Measurements from ENCODE around the gene ZBTB7C.

Gene ZBTB7C

DNA sequence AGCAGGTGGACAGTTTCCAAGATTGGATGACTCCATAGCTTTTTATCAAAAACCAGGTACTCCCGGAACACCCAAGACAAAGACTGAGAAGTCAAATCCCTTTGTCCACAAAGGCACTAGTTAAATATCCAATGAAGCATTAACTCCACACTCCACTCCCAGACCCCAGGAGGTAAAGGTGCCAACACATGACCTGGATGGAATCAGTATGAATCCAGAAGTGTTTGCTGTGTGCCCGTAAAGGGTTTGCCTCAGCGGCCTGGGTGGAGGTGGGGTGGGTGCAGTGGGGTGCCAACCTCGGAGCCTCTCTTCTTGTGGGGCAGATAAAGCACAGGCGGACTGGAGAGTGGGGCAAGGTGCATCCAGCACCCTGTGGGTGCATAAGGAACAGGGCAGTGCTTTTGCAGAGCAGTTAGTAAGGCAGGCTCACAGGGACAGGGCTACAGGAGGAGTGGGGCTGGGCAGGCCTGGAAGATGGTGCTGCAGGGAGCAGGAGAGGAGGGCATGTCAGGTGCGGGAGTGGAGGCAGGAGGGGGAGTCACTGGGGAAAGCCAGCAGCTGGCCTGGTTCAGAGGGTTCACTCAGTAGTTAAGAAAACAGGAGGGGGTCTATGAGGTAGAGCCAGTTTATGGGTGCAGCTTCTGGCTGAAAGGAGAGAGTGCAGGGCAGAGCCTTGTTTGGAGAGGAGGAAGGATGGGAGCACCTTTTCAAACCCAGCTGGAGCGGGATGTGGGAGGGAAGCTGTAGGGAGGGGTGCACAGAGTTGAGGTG lies 270.3 kb downstream of the ZBTB7C start:
- DNase-seq (ENCODE audit: low spot score) = no peak
- TF ChIP-seq CTCF (IDR thresholded peaks at IDR 0.05; ENCODE audit: borderline replicate concordance, control extremely low read depth, extremely low read depth, insufficient read depth, missing control alignments) = no peak
- in situ Hi-C loops (cut with MboI; ENCODE audit: low sequenced_read_pairs, unreplicated experiment) = no loop called here

DNA sequence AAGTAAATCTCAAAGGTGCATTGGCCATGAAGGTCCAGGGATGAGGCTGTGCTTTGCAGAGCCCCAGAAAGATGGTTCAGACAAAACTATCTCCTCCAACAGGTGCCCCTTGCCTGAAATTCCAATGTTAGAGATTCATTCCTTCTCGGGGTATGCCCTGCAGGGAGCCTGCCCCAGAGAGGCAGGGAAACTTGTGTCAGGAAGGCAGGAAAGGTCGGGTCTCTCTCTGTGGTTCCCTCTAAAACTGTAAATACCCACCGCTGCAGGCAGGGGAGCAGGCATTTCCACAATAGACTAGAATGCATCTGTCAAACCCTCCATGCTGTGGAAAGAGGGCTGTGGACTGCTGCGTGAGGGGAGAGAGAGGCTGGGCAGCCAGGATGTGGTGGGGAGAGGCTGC lies 271.0 kb downstream of the ZBTB7C start:
- DNase-seq (ENCODE audit: low spot score) = no peak
- in situ Hi-C loops (cut with MboI; ENCODE audit: low sequenced_read_pairs, unreplicated experiment) = no loop called here
- no peak for TF ChIP-seq CTCF (IDR thresholded peaks at IDR 0.05; ENCODE audit: borderline replicate concordance, control extremely low read depth, extremely low read depth, insufficient read depth, missing control alignments)

- in situ Hi-C loops (cut with MboI; ENCODE audit: low sequenced_read_pairs, unreplicated experiment) = no loop called here
- TF ChIP-seq CTCF (IDR thresholded peaks at IDR 0.05; ENCODE audit: borderline replicate concordance, control extremely low read depth, extremely low read depth, insufficient read depth, missing control alignments) = no peak
- no peak for DNase-seq (ENCODE audit: low spot score)
Observed at GRCh38 chr18:48137374-48138081, 271.7 kb downstream of the ZBTB7C start.

GRCh38 chr18:48136827-48137373 lies 272.3 kb downstream of the ZBTB7C start:
- in situ Hi-C loops (cut with MboI; ENCODE audit: low sequenced_read_pairs, unreplicated experiment) = no loop called here
- TF ChIP-seq CTCF (IDR thresholded peaks at IDR 0.05; ENCODE audit: borderline replicate concordance, control extremely low read depth, extremely low read depth, insufficient read depth, missing control alignments) = no peak
- peak; percentile 41 for DNase-seq (ENCODE audit: low spot score)

DNA sequence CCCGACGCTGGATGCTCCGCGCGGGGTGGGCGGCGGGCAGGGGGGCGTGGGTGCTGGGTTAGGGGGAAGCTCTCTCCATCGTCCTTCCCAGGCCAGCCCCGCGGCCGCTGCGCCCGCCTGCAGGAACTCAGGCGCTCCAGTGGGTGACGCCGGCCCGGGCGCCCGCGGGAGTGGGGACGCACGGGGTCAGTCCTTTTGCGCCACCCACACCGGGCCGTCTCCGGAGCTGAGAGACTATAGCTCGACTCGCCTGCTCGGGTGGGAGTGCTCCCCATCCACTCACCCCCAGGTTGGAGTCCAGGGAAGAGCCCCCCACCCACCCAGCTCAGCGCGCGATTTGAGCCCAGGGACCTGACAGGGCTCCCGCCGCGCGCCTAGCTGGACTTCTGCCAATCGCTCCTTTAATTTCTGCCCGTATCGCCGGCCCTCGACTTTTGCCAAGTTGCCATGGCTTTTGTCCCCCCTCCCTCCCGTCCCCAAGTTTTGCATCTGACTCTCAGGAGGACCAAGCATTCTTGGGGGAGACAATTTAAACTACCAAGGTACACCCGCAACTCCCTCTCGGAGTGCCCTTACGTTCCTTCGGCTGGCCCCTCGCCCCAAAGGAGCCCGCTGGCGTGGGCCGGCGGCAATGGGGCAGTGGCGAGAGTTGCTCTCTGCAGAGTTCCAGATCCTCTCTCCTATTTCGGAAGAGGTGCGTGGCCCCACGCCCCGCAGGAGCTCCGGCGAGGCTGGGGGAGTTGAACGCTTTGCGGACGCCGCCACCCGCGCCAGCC lies 272.9 kb downstream of the ZBTB7C start:
- in situ Hi-C loops (cut with MboI; ENCODE audit: low sequenced_read_pairs, unreplicated experiment) = no loop called here
- DNase-seq (ENCODE audit: low spot score) = peak; percentile 40
- no peak for TF ChIP-seq CTCF (IDR thresholded peaks at IDR 0.05; ENCODE audit: borderline replicate concordance, control extremely low read depth, extremely low read depth, insufficient read depth, missing control alignments)

DNA sequence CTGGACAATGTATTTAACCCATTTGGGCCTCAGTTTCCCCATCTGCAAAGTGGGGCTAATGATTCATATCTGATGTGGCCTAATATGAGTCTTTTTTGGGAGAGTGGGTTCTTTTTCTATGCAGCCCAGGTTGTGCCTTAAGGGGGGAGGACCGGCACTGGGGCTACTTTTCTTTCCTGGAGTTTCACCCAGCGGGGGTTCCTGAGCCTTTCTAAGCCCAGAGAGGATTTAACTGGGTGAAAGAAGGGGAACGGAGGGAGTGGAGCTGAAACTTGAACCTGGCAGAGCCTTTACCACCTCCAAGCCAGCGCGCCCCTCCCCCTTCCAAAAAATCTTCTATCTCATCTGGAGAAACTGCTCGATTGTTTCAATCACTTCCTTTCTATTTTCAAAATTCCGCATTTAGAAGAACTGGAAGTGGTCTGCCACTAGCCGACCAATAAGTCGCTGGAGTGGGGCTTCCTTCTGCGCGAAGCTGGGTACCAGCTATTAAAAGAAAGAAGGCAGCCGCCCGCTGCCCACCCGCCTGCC lies 273.7 kb downstream of the ZBTB7C start:
- in situ Hi-C loops (cut with MboI; ENCODE audit: low sequenced_read_pairs, unreplicated experiment) = no loop called here
- no peak for DNase-seq (ENCODE audit: low spot score)

More for the DNA sequence above, 273.7 kb downstream of the ZBTB7C start:
- TF ChIP-seq CTCF (IDR thresholded peaks at IDR 0.05; ENCODE audit: borderline replicate concordance, control extremely low read depth, extremely low read depth, insufficient read depth, missing control alignments) = no peak
